HEK293 (cell line): ENCODE results near the gene EVA1C.
A peak's percentile ranks its signal among the peaks of the same experiment; 100 is the strongest.

Experiments used
- CTCF ChIA-PET: fragments of 350-600 bp; formaldehyde crosslinking; extraction: SDS; loops from one replicate; lab custom pipeline; 2021; ENCODE audit warnings: antibody characterized with exemption; lab: Yijun Ruan, JAX
- POLR2A ChIA-PET: fragments of 300-600 bp; formaldehyde crosslinking; extraction: SDS; loops from one replicate; lab custom pipeline; 2020; ENCODE audit warnings: antibody characterized with exemption, inconsistent platforms; lab: Yijun Ruan, JAX
- H3K27ac ChIP-seq: fragments of 200-500 bp; sonication (Bioruptor generic); 2 replicates; pipeline ENCODE4 v1.5.1; 2014; ENCODE audit warnings: low read depth, low read length, control low read depth, inconsistent platforms; ENCODE audit errors: extremely low read depth
- H3K36me3 ChIP-seq, 2 experiments: fragments of 200-500 bp in 1 of 2; sonication (Bioruptor generic) in 1 of 2; 1 replicate in 1 of 2; 2 replicates in 1 of 2; pipeline ENCODE4 v1.5.1; 2014 to 2017; ENCODE audit warnings: inconsistent platforms in 2 of 2, low read length in 2 of 2; ENCODE audit not compliant: control insufficient read depth in 2 of 2, insufficient read depth in 1 of 2
- H3K4me1 ChIP-seq: fragments of 200-500 bp; sonication (Bioruptor generic); 2 replicates; pipeline ENCODE4 v1.5.1; 2014; ENCODE audit warnings: mild to moderate bottlenecking, low read length, inconsistent platforms; ENCODE audit not compliant: control insufficient read depth, insufficient read depth
- H3K4me3 ChIP-seq: 2 replicates; pipeline ENCODE4 v1.5.1; 2011; ENCODE audit warnings: low read depth, mild to moderate bottlenecking, control low read depth, low read length, moderate library complexity
- H3K9me3 ChIP-seq: fragments of 200-500 bp; sonication (Bioruptor generic); 2 replicates; pipeline ENCODE4 v1.5.1; 2014; ENCODE audit warnings: low read depth, low read length, inconsistent platforms; ENCODE audit not compliant: control insufficient read depth, insufficient read depth
- GFI1B ChIP-seq: fragments of 450-650 bp; formaldehyde crosslinking; IDR thresholded peaks from 2 replicates; pipeline ENCODE4 v1.5.1; 2016; ENCODE audit warnings: missing biosample characterization, missing genetic modification characterization
- HOXD13 ChIP-seq: sonication (generic); formaldehyde crosslinking; IDR thresholded peaks from 2 replicates; pipeline ENCODE4 v1.8.0; 2022; ENCODE audit warnings: missing genetic modification reagents, borderline replicate concordance
- KLF1 ChIP-seq: fragments of 450-650 bp; formaldehyde crosslinking; IDR thresholded peaks from 2 replicates; pipeline ENCODE4 v1.5.1; 2016; ENCODE audit warnings: missing biosample characterization, missing genetic modification characterization
- WT1 ChIP-seq: fragments of 450-650 bp; formaldehyde crosslinking; IDR thresholded peaks from 2 replicates; pipeline ENCODE4 v1.5.1; 2016; ENCODE audit warnings: missing biosample characterization, missing genetic modification characterization
- ZNF10 ChIP-seq: fragments of 450-650 bp; formaldehyde crosslinking; IDR thresholded peaks from 2 replicates; pipeline ENCODE4 v1.5.1; 2017; ENCODE audit warnings: missing biosample characterization, missing genetic modification characterization
- ZNF112 ChIP-seq: fragments of 450-650 bp; formaldehyde crosslinking; IDR thresholded peaks from 2 replicates; pipeline ENCODE4 v1.5.0; 2017; ENCODE audit warnings: missing biosample characterization, missing genetic modification characterization
- ZNF140 ChIP-seq: fragments of 450-650 bp; formaldehyde crosslinking; IDR thresholded peaks from 2 replicates; pipeline ENCODE4 v1.5.1; 2016; ENCODE audit warnings: missing biosample characterization, missing genetic modification characterization
- ZNF302 ChIP-seq: fragments of 450-650 bp; formaldehyde crosslinking; IDR thresholded peaks from 2 replicates; pipeline ENCODE4 v1.5.1; 2016; ENCODE audit warnings: missing biosample characterization, missing genetic modification characterization, low read depth
- ZNF362 ChIP-seq: fragments of 450-650 bp; formaldehyde crosslinking; IDR thresholded peaks from 2 replicates; pipeline ENCODE4 v1.5.1; 2016; ENCODE audit warnings: missing biosample characterization, missing genetic modification characterization
- ZNF792 ChIP-seq: fragments of 450-650 bp; formaldehyde crosslinking; IDR thresholded peaks from 2 replicates; pipeline ENCODE4 v1.5.1; 2016; ENCODE audit warnings: missing biosample characterization, missing genetic modification characterization

EVA1C gene

GRCh38 chr21:32467291-32467690, 54.8 kb downstream of the EVA1C start (continued):
- TF ChIP-seq ZNF362 (tag by site-specific recombination) (no peak), ZNF112 (tag by site-specific recombination) (no peak)

GRCh38 chr21:32468681-32469111, 56.2 kb downstream of the EVA1C start:
- no peaks in the 10 kb centered on the region for H3K9me3 ChIP-seq
- POLR2A ChIA-PET = no interaction called here
- no peak for TF ChIP-seq ZNF140 (tag by site-specific recombination)
- CTCF ChIA-PET = interaction anchor here (0.6 kb wide), 1 partner anchor 33 kb away, joined by 3 read pairs; no protein-coding TSS in a partner anchor
- H3K4me1 ChIP-seq = no peaks in the 10 kb centered on the region
- H3K27ac ChIP-seq = no peak overlapping the region
- H3K36me3 ChIP-seq = no peaks in the 10 kb centered on the region; a peak in 1 of 3 replicates
- H3K4me3 ChIP-seq = no peak overlapping the region

- H3K4me3 ChIP-seq = no peak overlapping the region
- H3K27ac ChIP-seq = no peak overlapping the region
- no peaks in the 10 kb centered on the region; a peak in 1 of 3 replicates for H3K36me3 ChIP-seq
- ChIA-PET CTCF (no interaction called here), POLR2A (no interaction called here)
- no peaks in the 10 kb centered on the region for H3K4me1 ChIP-seq
- no peaks in the 10 kb centered on the region for H3K9me3 ChIP-seq
- TF ChIP-seq ZNF10 = peak; percentile 88
- TF ChIP-seq HOXD13 (CRISPR knock-in tag) = no peak
These were observed 57.1 kb downstream of the EVA1C start for GRCh38 chr21:32469628-32470027.

GRCh38 chr21:32470206-32470605, 57.7 kb downstream of the EVA1C start:
- ChIA-PET CTCF (interaction anchor here (0.8 kb wide), 1 partner anchor 139 kb away, joined by 5 read pairs; no protein-coding TSS in a partner anchor), POLR2A (no interaction called here)
- TF ChIP-seq ZNF302 (tag by site-specific recombination) = no peak
- no peak for TF ChIP-seq ZNF10
- no peak for TF ChIP-seq GFI1B (tag by site-specific recombination)
- TF ChIP-seq KLF1 (tag by site-specific recombination) = no peak
- TF ChIP-seq WT1 = no peak
- Histone ChIP-seq H3K36me3 (no peaks in the 10 kb centered on the region; a peak in 1 of 3 replicates), H3K4me3 (no peak overlapping the region), H3K9me3 (no peaks in the 10 kb centered on the region), H3K27ac (no peak overlapping the region), H3K4me1 (no peaks in the 10 kb centered on the region)

GRCh38 chr21:32472890-32473765, 60.6 kb downstream of the EVA1C start:
- Histone ChIP-seq H3K27ac (no peak overlapping the region), H3K9me3 (no peaks in the 10 kb centered on the region), H3K4me1 (no peaks in the 10 kb centered on the region), H3K36me3 (no peaks in the 10 kb centered on the region; a peak in 1 of 3 replicates), H3K4me3 (no peak overlapping the region)
- CTCF ChIA-PET = interaction anchor here (0.6 to 0.9 kb wide), 2 partner anchors 96 to 127 kb away, joined by 3 to 5 read pairs; no protein-coding TSS in a partner anchor
- POLR2A ChIA-PET = interaction anchor here (0.7 kb wide), 1 partner anchor 10 kb away, joined by 3 read pairs; no protein-coding TSS in a partner anchor
- TF ChIP-seq ZNF792 (tag by site-specific recombination) = no peak
